ENCODE measurements around the gene SOX8. TPM values are rescaled to one million over a fixed set of nuclear protein-coding genes. Genes with fewer than 3 reads are reported as not detected.
"Not testable (repeated sequence)": the region's sequence is repeated elsewhere in the genome, so short reads cannot be mapped to it uniquely, and the experiment has no call there.

SOX8 gene
- total RNA-seq (2014; rRNA removed; shearing (Covaris generic); ENCODE audit: low replicate concordance): 0.25 TPM in 1 of 2 replicates, not detected in the other

GRCh38 chr16:981695-982144 lies at the start of gene SOX8:
Gene SOX8 (plus strand): TSS chr16:981770. CDS start chr16:981923, 153 bp downstream.
- Histone ChIP-seq H3K36me3 (no peaks in the 10 kb centered on the region), H3K27me3 (peaks cover 41% of the 10 kb centered on the region), H3K4me3 (peak within 1 kb of the TSS; percentile 48), H3K9me3 (no peaks in the 10 kb centered on the region)
- DNase-seq: no peak

- no peak for DNase-seq
- no peak overlapping the region for H3K4me3 ChIP-seq
Observed at GRCh38 chr16:932831-933330, 48.7 kb upstream of the SOX8 start.

GRCh38 chr16:933581-933980 lies 48.0 kb upstream of the SOX8 start:
- Histone ChIP-seq H3K36me3 (no peaks in the 10 kb centered on the region), H3K9me3 (no peaks in the 10 kb centered on the region), H3K4me3 (no peak overlapping the region), H3K27me3 (no peaks in the 10 kb centered on the region)
- no peak for DNase-seq

More at GRCh38 chr16:932831-933330, 48.7 kb upstream of the SOX8 start:
- H3K36me3 ChIP-seq: no peaks in the 10 kb centered on the region
- H3K27me3 ChIP-seq: no peaks in the 10 kb centered on the region
- H3K9me3 ChIP-seq: no peaks in the 10 kb centered on the region

GRCh38 chr16:934178-934577 lies 47.4 kb upstream of the SOX8 start:
- no peak for DNase-seq
- Histone ChIP-seq H3K4me3 (no peak overlapping the region), H3K36me3 (no peaks in the 10 kb centered on the region), H3K9me3 (no peaks in the 10 kb centered on the region), H3K27me3 (no peaks in the 10 kb centered on the region)

GRCh38 chr16:935684-936083 lies 45.9 kb upstream of the SOX8 start:
- no peak for DNase-seq
- Histone ChIP-seq H3K4me3 (no peak overlapping the region), H3K36me3 (peaks cover 2% of the 10 kb centered on the region; the same call in 1 of the 2 replicates), H3K9me3 (no peaks in the 10 kb centered on the region; the same call in 1 of the 2 replicates), H3K27me3 (no peaks in the 10 kb centered on the region)

GRCh38 chr16:937311-937710 lies 44.3 kb upstream of the SOX8 start:
- Histone ChIP-seq H3K27me3 (no peaks in the 10 kb centered on the region), H3K9me3 (peaks cover 12% of the 10 kb centered on the region), H3K36me3 (peaks cover 11% of the 10 kb centered on the region), H3K4me3 (no peak overlapping the region)
- DNase-seq: no peak

- DNase-seq: no peak
- Histone ChIP-seq H3K36me3 (peaks cover 11% of the 10 kb centered on the region), H3K27me3 (no peaks in the 10 kb centered on the region), H3K4me3 (no peak overlapping the region), H3K9me3 (peaks cover 12% of the 10 kb centered on the region)
Observed at GRCh38 chr16:937723-938122, 43.8 kb upstream of the SOX8 start.

- Histone ChIP-seq H3K4me3 (no peak overlapping the region), H3K27me3 (no peaks in the 10 kb centered on the region), H3K36me3 (peaks cover 11% of the 10 kb centered on the region), H3K9me3 (peaks cover 12% of the 10 kb centered on the region)
- DNase-seq: no peak
Observed at GRCh38 chr16:938136-938535, 43.4 kb upstream of the SOX8 start.

GRCh38 chr16:938752-939151 lies 42.8 kb upstream of the SOX8 start:
- no peaks in the 10 kb centered on the region for H3K27me3 ChIP-seq
- peaks cover 11% of the 10 kb centered on the region for H3K36me3 ChIP-seq
- H3K4me3 ChIP-seq: no peak overlapping the region
- no peak for DNase-seq
- peaks cover 12% of the 10 kb centered on the region for H3K9me3 ChIP-seq

- H3K27me3 ChIP-seq: no peaks in the 10 kb centered on the region
- no peak for DNase-seq
- no peak overlapping the region for H3K4me3 ChIP-seq
Observed at GRCh38 chr16:939311-939710, 42.3 kb upstream of the SOX8 start.

GRCh38 chr16:939941-940340 lies 41.6 kb upstream of the SOX8 start:
- DNase-seq: no peak
- peaks cover 11% of the 10 kb centered on the region for H3K36me3 ChIP-seq
- no peaks in the 10 kb centered on the region for H3K27me3 ChIP-seq
- H3K9me3 ChIP-seq: peaks cover 12% of the 10 kb centered on the region
- no peak overlapping the region for H3K4me3 ChIP-seq

More at GRCh38 chr16:939311-939710, 42.3 kb upstream of the SOX8 start:
- Histone ChIP-seq H3K36me3 (peaks cover 11% of the 10 kb centered on the region), H3K9me3 (peaks cover 12% of the 10 kb centered on the region)

- peaks cover 15% of the 10 kb centered on the region for H3K36me3 ChIP-seq
- H3K27me3 ChIP-seq: no peaks in the 10 kb centered on the region
- no peak for DNase-seq
- no peak overlapping the region for H3K4me3 ChIP-seq
- H3K9me3 ChIP-seq: peaks cover 15% of the 10 kb centered on the region
Observed at GRCh38 chr16:942436-943060, 39.0 kb upstream of the SOX8 start.

GRCh38 chr16:943971-944370 lies 37.6 kb upstream of the SOX8 start:
- Histone ChIP-seq H3K36me3 (peaks cover 15% of the 10 kb centered on the region), H3K4me3 (no peak overlapping the region), H3K27me3 (no peaks in the 10 kb centered on the region), H3K9me3 (peaks cover 15% of the 10 kb centered on the region)
- DNase-seq: no peak

- H3K9me3 ChIP-seq: peaks cover 15% of the 10 kb centered on the region
- no peaks in the 10 kb centered on the region for H3K27me3 ChIP-seq
- DNase-seq: no peak
- H3K36me3 ChIP-seq: peaks cover 15% of the 10 kb centered on the region
- H3K4me3 ChIP-seq: no peak overlapping the region
Observed at GRCh38 chr16:945271-946047, 36.1 kb upstream of the SOX8 start.

GRCh38 chr16:946048-946395 lies 35.5 kb upstream of the SOX8 start:
- DNase-seq: no peak
- Histone ChIP-seq H3K27me3 (no peaks in the 10 kb centered on the region), H3K9me3 (peaks cover 12% of the 10 kb centered on the region), H3K4me3 (no peak overlapping the region), H3K36me3 (peaks cover 10% of the 10 kb centered on the region)

GRCh38 chr16:947255-947921 lies 34.2 kb upstream of the SOX8 start:
- H3K4me3 ChIP-seq: no peak overlapping the region
- peaks cover 9% of the 10 kb centered on the region for H3K36me3 ChIP-seq
- DNase-seq: no peak
- no peaks in the 10 kb centered on the region for H3K27me3 ChIP-seq
- peaks cover 3% of the 10 kb centered on the region; the same call in 1 of the 2 replicates for H3K9me3 ChIP-seq

GRCh38 chr16:947922-948303 lies 33.7 kb upstream of the SOX8 start:
- not testable (repeated sequence) for H3K9me3 ChIP-seq

More at GRCh38 chr16:947922-948303, 33.7 kb upstream of the SOX8 start:
- not testable (repeated sequence) for H3K36me3 ChIP-seq, H3K4me3 ChIP-seq, DNase-seq, H3K27me3 ChIP-seq
